RWPE1 (cell line): Measurements from ENCODE around the gene PHLPP1.

Experiments
- CTCF ChIA-PET: fragments of 350-600 bp; sonication (Branson Sonifier 250); formaldehyde crosslinking; extraction: SDS; loops from one replicate; lab custom pipeline; 2021; lab: Yijun Ruan, JAX
- POLR2A ChIA-PET: fragments of 400-600 bp; formaldehyde crosslinking; extraction: SDS; loops from one replicate; lab custom pipeline; 2020; ENCODE audit warnings: antibody characterized with exemption; ENCODE audit not compliant: low non-redundant PET; lab: Yijun Ruan, JAX
- DNase-seq: peaks from one replicate; pipeline ENCODE4 v3.0.0; 2012; ENCODE audit warnings: low spot score
- H3K27ac ChIP-seq: fragments of 450-650 bp; 2 replicates; pipeline ENCODE4 v1.5.1; 2017
- TF ChIP-seq, protein P1 (sequence below): fragments of 450-650 bp; conservative IDR thresholded peaks from 2 replicates; pipeline ENCODE4 v1.5.1; 2017; ENCODE audit warnings: low read depth, mild to moderate bottlenecking

PHLPP1 gene

DNA sequence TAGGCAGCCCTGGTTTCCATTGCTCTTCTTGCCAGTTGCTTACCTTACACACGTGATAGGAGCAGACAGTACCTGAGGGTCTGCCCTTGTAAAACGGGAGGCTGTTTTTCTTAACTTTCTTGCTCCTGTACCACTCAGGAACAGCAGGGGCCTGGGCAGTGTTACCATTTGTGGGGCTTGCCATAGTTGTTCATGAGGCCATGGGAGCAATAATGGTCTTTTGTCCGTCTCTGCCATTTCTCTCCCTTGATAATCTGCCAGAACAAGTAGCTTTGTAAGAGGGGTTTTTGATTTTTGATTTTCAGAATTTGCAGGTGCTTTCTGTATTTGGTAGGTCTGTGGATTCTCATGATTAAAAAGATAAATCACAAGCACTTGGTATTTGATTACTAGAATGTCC is 259.0 kb downstream of the PHLPP1 start:
- CTCF ChIA-PET, result no interaction called here
- POLR2A ChIA-PET, result no interaction called here
- TF ChIP-seq, protein P1, sequence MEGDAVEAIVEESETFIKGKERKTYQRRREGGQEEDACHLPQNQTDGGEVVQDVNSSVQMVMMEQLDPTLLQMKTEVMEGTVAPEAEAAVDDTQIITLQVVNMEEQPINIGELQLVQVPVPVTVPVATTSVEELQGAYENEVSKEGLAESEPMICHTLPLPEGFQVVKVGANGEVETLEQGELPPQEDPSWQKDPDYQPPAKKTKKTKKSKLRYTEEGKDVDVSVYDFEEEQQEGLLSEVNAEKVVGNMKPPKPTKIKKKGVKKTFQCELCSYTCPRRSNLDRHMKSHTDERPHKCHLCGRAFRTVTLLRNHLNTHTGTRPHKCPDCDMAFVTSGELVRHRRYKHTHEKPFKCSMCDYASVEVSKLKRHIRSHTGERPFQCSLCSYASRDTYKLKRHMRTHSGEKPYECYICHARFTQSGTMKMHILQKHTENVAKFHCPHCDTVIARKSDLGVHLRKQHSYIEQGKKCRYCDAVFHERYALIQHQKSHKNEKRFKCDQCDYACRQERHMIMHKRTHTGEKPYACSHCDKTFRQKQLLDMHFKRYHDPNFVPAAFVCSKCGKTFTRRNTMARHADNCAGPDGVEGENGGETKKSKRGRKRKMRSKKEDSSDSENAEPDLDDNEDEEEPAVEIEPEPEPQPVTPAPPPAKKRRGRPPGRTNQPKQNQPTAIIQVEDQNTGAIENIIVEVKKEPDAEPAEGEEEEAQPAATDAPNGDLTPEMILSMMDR, result no peak
- no peak for DNase-seq
- no peak overlapping the region for H3K27ac ChIP-seq

DNA sequence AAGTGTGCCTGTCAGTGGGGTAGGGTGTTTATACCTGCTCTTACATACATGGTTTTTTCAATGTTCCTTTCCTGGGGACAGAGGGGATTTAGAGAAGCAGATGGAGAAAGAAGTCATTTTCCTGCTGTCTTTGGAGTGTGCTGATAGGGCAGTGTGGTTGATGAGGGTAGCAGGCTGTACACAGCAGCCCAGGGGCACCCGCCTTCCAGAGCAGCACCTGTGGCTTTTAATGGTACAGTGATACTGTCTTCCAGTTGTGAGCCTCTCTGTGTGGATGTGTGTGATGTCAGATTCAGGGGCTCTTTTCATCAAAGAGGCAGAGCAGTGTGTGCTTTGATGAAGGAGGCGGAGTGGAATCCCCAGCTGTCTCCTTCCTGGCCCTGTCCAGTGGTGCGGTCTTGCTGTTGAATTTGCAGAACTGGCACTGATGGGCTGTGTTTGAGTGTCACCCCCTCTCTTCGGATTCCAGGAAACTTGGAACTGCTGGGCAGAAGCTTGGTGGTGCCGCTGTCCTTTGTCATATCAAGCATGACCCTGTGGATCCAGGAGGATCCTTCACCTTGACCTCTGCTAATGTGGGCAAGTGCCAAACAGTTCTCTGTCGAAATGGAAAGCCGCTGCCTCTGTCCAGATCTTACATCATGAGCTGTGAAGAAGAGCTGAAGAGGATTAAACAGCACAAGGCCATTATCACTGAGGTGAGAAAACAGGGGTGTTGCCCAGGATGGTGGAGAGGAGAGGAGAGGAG is 259.8 kb downstream of the PHLPP1 start:
- no peak for DNase-seq
- ChIA-PET CTCF (no interaction called here), POLR2A (no interaction called here)
- no peak overlapping the region for H3K27ac ChIP-seq
- TF ChIP-seq, protein P1, result no peak

DNA sequence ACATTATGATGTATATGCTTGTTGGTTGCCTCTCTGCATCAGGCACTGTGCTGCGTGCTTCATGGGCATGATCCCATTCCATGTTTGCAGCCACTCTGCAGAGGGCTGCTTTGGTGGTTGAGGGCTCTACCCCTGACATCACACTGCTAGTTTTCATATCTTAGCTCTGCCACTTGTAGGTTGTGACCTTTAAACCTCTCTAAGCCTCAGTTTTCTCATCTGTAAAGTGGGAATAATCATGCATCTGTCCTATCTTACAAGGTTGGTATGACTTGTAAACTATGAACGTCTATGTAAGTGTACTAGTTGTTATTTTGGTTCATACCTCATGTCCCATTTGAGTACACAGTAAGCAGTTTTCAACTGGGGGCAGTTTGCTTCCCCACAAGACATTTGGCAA is 260.4 kb downstream of the PHLPP1 start:
- no peak for DNase-seq
- POLR2A ChIA-PET, result no interaction called here
- H3K27ac ChIP-seq, result no peak overlapping the region
- TF ChIP-seq, protein P1, result no peak
- CTCF ChIA-PET, result no interaction called here

DNA sequence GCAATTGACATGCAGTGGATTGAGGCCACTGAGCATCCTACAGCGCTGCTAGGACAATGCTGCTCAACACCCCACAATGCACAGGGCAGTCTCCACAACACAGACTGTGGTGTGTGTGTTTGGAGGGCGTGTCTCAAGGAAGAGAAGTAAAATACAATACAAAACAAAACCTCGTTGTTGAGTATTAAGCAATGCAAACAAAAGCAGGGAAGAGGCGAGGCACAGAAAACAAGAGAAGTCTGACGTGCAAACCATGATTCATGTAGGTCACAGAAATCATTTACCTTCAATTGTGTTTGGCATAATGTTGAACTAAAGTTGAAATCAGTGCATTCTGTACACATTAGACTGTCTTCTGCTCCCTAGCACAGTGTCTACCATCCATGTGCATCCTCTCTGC is 260.9 kb downstream of the PHLPP1 start:
- DNase-seq, result no peak
- no peak overlapping the region for H3K27ac ChIP-seq
- CTCF ChIA-PET, result no interaction called here
- POLR2A ChIA-PET, result no interaction called here
- TF ChIP-seq, protein P1, result no peak

DNA sequence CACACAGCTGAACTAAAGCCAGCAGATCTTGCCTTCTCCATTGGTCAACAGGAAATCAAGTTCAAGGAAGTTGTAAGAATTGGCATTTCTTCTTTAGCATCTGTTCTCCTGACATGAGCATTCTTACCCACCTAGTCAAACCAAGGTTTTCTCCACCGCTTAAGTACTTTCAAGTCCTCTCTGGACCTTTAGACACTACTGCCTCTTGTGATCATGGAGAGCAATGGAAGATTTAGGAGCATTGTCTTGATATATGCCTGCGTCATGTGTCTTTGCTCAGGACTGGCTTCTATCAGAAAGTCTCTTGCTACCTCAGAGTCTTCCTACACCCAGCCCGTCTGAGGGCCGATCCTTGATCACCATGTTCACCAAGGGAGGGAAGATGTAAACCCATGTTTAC is 262.2 kb downstream of the PHLPP1 start:
- TF ChIP-seq, protein P1, result no peak
- no peak overlapping the region for H3K27ac ChIP-seq
- POLR2A ChIA-PET, result no interaction called here
- no peak for DNase-seq
- CTCF ChIA-PET, result no interaction called here

DNA sequence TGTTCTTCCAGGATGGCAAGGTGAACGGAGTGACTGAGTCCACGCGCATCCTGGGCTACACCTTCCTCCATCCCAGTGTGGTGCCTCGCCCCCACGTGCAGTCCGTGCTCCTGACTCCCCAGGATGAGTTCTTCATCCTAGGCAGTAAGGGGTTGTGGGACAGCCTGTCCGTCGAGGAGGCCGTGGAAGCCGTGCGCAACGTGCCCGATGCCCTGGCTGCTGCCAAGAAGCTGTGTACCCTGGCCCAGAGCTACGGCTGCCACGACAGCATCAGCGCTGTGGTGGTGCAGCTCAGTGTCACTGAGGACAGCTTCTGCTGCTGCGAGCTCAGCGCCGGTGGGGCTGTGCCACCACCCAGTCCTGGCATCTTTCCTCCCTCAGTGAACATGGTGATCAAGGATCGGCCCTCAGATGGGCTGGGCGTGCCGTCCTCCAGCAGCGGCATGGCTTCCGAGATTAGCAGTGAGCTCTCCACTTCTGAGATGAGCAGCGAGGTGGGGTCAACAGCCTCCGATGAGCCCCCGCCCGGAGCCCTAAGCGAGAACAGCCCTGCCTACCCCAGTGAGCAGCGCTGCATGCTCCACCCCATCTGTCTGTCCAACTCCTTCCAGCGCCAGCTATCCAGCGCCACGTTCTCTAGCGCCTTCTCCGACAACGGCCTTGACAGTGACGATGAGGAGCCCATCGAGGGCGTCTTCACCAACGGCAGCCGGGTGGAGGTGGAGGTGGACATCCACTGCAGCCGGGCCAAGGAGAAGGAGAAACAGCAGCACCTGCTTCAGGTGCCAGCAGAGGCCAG is 263.1 kb downstream of the PHLPP1 start:
- no peak for DNase-seq
- POLR2A ChIA-PET, result no interaction called here
- H3K27ac ChIP-seq, result no peak overlapping the region
- TF ChIP-seq, protein P1, result no peak
- CTCF ChIA-PET, result no interaction called here
